HepG2 (cell line): ENCODE measurements around the gene CARHSP1.
"Not testable (repeated sequence)": the region's sequence is repeated elsewhere in the genome, so short reads cannot be mapped to it uniquely, and the experiment has no call there.

Experiments used
- GPN1 ChIP-seq: sonication (generic); formaldehyde crosslinking; IDR thresholded peaks from 2 replicates; pipeline ENCODE4 v1.5.1; 2020; ENCODE audit warnings: missing genetic modification reagents, borderline replicate concordance
- POLR2A ChIP-seq, 2 experiments: IDR thresholded peaks; 2 replicates each; pipeline ENCODE4 v1.6.1; 2011; ENCODE audit warnings: low read depth in 2 of 2, low read length in 2 of 2, mild to moderate bottlenecking in 1 of 2, moderate library complexity in 1 of 2; ENCODE audit not compliant: insufficient read depth in 1 of 2
- POLR2AphosphoS5 ChIP-seq: IDR thresholded peaks from 2 replicates; pipeline ENCODE4 v1.6.1; 2012; ENCODE audit warnings: low read depth, low read length
- TF ChIP-seq, protein P1 (sequence below): sonication (generic); formaldehyde crosslinking; IDR thresholded peaks from 2 replicates; pipeline ENCODE4 v1.5.0; 2020; ENCODE audit warnings: missing genetic modification reagents, mild to moderate bottlenecking, borderline replicate concordance

- TF ChIP-seq, protein P1, sequence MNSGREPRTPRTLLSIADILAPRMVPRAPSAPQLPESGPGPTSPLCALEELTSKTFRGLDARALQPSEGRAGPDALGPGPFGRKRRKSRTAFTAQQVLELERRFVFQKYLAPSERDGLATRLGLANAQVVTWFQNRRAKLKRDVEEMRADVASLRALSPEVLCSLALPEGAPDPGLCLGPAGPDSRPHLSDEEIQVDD (CRISPR knock-in tag) = not testable (repeated sequence)
- TF ChIP-seq GPN1; POLR2AphosphoS5; POLR2A (IDR thresholded peaks at IDR 0.05; ENCODE audit: insufficient read depth in 1 of 2, low read depth in 2 of 2, low read length in 2 of 2): not testable (repeated sequence)
Measured at GRCh38 chr16:8837594-8837993, 31.2 kb downstream of the CARHSP1 start.
